Coronary artery (tissue), 2 donors: Measurements from ENCODE around the gene ANKS1A.

Source experiments
- DNase-seq: peaks from one replicate; pipeline ENCODE4 v3.0.0-alpha.2; 2017; ENCODE audit warnings: low spot score
- H3K27ac ChIP-seq, 2 donors: fragments of 200-600 bp; sonication (generic); one replicate each; pipeline ENCODE4 v1.5.1; 2016 to 2019
- H3K4me3 ChIP-seq: fragments of 200-600 bp; sonication (generic); 2 replicates; pipeline ENCODE4 v1.5.1; 2016; ENCODE audit warnings: mild to moderate bottlenecking, moderate library complexity
- CTCF ChIP-seq: fragments of 200-600 bp; sonication (generic); IDR thresholded peaks from one replicate; pipeline ENCODE4 v1.5.1; 2019; ENCODE audit warnings: antibody characterized with exemption

Gene ANKS1A

GRCh38 chr6:35019831-35020230 lies 130.8 kb downstream of the ANKS1A start:
- H3K4me3 ChIP-seq: peak overlapping the region; percentile 78
- TF ChIP-seq CTCF: no peak
- DNase-seq: no peak
- peak overlapping the region; percentile 87 to 97 for H3K27ac ChIP-seq

GRCh38 chr6:35021004-35021403 lies 131.9 kb downstream of the ANKS1A start:
- TF ChIP-seq CTCF: no peak

GRCh38 chr6:35023091-35024000 lies 134.3 kb downstream of the ANKS1A start:
- no peak for TF ChIP-seq CTCF
- Histone ChIP-seq H3K27ac (peak overlapping the region; percentile 61 to 82), H3K4me3 (peak overlapping the region; percentile 10)
- no peak for DNase-seq

More at GRCh38 chr6:35021004-35021403, 131.9 kb downstream of the ANKS1A start:
- peak overlapping the region; percentile 70 to 82 for H3K27ac ChIP-seq
- no peak for DNase-seq
- H3K4me3 ChIP-seq: peak overlapping the region; percentile 78

- TF ChIP-seq CTCF: no peak
- peak overlapping the region; percentile 23 for H3K4me3 ChIP-seq
- no peak for DNase-seq
- H3K27ac ChIP-seq: peak overlapping the region; percentile 61 to 77
Observed at GRCh38 chr6:35024551-35025054, 135.5 kb downstream of the ANKS1A start.

- H3K27ac ChIP-seq: peak overlapping the region; percentile 61 to 77
- no peak for TF ChIP-seq CTCF
- no peak for DNase-seq
- no peak overlapping the region for H3K4me3 ChIP-seq
Observed at GRCh38 chr6:35025232-35026188, 136.5 kb downstream of the ANKS1A start.

- no peak for TF ChIP-seq CTCF
- H3K4me3 ChIP-seq: no peak overlapping the region
- H3K27ac ChIP-seq: peak overlapping the region in 1 of 2 donors; percentile 61
- DNase-seq: no peak
Observed at GRCh38 chr6:35026434-35027222, 137.6 kb downstream of the ANKS1A start.
